Sigmoid colon (tissue), 4 donors: ENCODE data around the gene SCMH1.

Source experiments
- CTCF ChIP-seq, 4 experiments: fragments of 450-650 bp in 3 of 4; fragments of 200-600 bp in 1 of 4; IDR thresholded peaks; one replicate each; pipeline ENCODE4 v1.5.1; 2016 to 2019; ENCODE audit warnings: antibody characterized with exemption in 4 of 4, mild to moderate bottlenecking in 3 of 4, moderate library complexity in 2 of 4
- EP300 ChIP-seq, 4 donors: sonication (generic); formaldehyde crosslinking; IDR thresholded peaks; one replicate each; pipeline ENCODE4 v1.6.1; 2017; ENCODE audit warnings: antibody characterized with exemption in 4 of 4
- POLR2A ChIP-seq, 2 donors: fragments of 450-650 bp; IDR thresholded peaks; one replicate each; pipeline ENCODE4 v1.6.1; 2016; ENCODE audit warnings: antibody characterized with exemption in 2 of 2, mild to moderate bottlenecking in 2 of 2, moderate library complexity in 2 of 2
- POLR2AphosphoS5 ChIP-seq, 4 donors: sonication (generic); formaldehyde crosslinking; IDR thresholded peaks; one replicate each; pipeline ENCODE4 v1.6.1; 2017; ENCODE audit warnings: antibody characterized with exemption in 4 of 4

- TF ChIP-seq POLR2AphosphoS5 (IDR thresholded peaks at IDR 0.05) (no peak), EP300 (IDR thresholded peaks at IDR 0.05) (no peak), CTCF (IDR thresholded peaks at IDR 0.05) (no peak), POLR2A (IDR thresholded peaks at IDR 0.05) (no peak)
Measured at GRCh38 chr1:41037116-41037903, 204.8 kb downstream of the SCMH1 start.
